Measurements from ENCODE around the gene ANKMY1.

- TF ChIP-seq CTCF (IDR thresholded peaks at IDR 0.05) (no peak), ZFX (IDR thresholded peaks at IDR 0.05; ENCODE audit: borderline replicate concordance) (no peak)
These were observed 122.3 kb downstream of the ANKMY1 start, which contains the start of gene GPC1 for GRCh38 chr2:240435457-240435947.

Data from 22Rv1 (cell line).